Superior temporal gyrus (tissue), 1 donor: ENCODE measurements around the gene ZC2HC1B.
"Not testable (repeated sequence)": the region's sequence is repeated elsewhere in the genome, so short reads cannot be mapped to it uniquely, and the experiment has no call there.

Experiments
- DNase-seq: peaks from one replicate; pipeline ENCODE4 v3.0.0-alpha.2; 2016; ENCODE audit errors: extremely low spot score

Gene ZC2HC1B

GRCh38 chr6:143864234-143864633 lies at the start of gene ZC2HC1B:
TSS of gene ZC2HC1B (plus strand) at chr6:143864474. CDS start at chr6:143864540, 66 bp downstream.
- DNase-seq = no peak

- DNase-seq = no peak
Observed at GRCh38 chr6:143817621-143818020, 46.7 kb upstream of the ZC2HC1B start.

GRCh38 chr6:143821359-143821758 lies 42.9 kb upstream of the ZC2HC1B start:
- no peak for DNase-seq

- DNase-seq = no peak
Observed at GRCh38 chr6:143822584-143823024, 41.7 kb upstream of the ZC2HC1B start.

- DNase-seq = no peak
Observed at GRCh38 chr6:143823548-143823947, 40.7 kb upstream of the ZC2HC1B start.

GRCh38 chr6:143828572-143828971 lies 35.7 kb upstream of the ZC2HC1B start:
- no peak for DNase-seq

GRCh38 chr6:143836150-143836549 lies 28.1 kb upstream of the ZC2HC1B start:
- no peak for DNase-seq

GRCh38 chr6:143838395-143838794 lies 25.9 kb upstream of the ZC2HC1B start:
- DNase-seq = no peak

- DNase-seq = peak; percentile 21
Observed at GRCh38 chr6:143839196-143839595, 25.1 kb upstream of the ZC2HC1B start.

GRCh38 chr6:143840595-143841265 lies 23.5 kb upstream of the ZC2HC1B start:
- no peak for DNase-seq

GRCh38 chr6:143842461-143842901 lies 21.8 kb upstream of the ZC2HC1B start:
- peak; percentile 57 for DNase-seq

- peak; percentile 98 for DNase-seq
Observed at GRCh38 chr6:143842902-143843676, 21.2 kb upstream of the ZC2HC1B start, which contains the start of gene LTV1. TSS of gene LTV1 (plus strand) at chr6:143843338. CDS start at chr6:143843478, 140 bp downstream.

GRCh38 chr6:143843677-143843999 lies 20.6 kb upstream of the ZC2HC1B start:
- DNase-seq = no peak

GRCh38 chr6:143844006-143844405 lies 20.3 kb upstream of the ZC2HC1B start:
- no peak for DNase-seq

GRCh38 chr6:143845033-143845432 lies 19.2 kb upstream of the ZC2HC1B start:
- no peak for DNase-seq

GRCh38 chr6:143851706-143852105 lies 12.6 kb upstream of the ZC2HC1B start:
- not testable (repeated sequence) for DNase-seq

GRCh38 chr6:143855057-143855456 lies 9.2 kb upstream of the ZC2HC1B start:
- DNase-seq = not testable (repeated sequence)

GRCh38 chr6:143856762-143857161 lies 7.5 kb upstream of the ZC2HC1B start:
- DNase-seq = not testable (repeated sequence)

GRCh38 chr6:143857651-143858050 lies 6.6 kb upstream of the ZC2HC1B start:
- DNase-seq = no peak

- DNase-seq = no peak
Observed at GRCh38 chr6:143859891-143860660, 4.2 kb upstream of the ZC2HC1B start.

GRCh38 chr6:143863771-143864170 lies 503 bp upstream of the ZC2HC1B start:
- no peak for DNase-seq

- DNase-seq = no peak
Observed at GRCh38 chr6:143867236-143867635, 3.0 kb downstream of the ZC2HC1B start.
